C4-2B (cell line): Measurements from ENCODE around the gene ARHGAP15.

ENCODE experiments used
- CTCF ChIP-seq: fragments of 450-650 bp; conservative IDR thresholded peaks from 2 replicates; pipeline ENCODE4 v1.5.1; 2017; ENCODE audit warnings: mild to moderate bottlenecking
- ZFX ChIP-seq: fragments of 450-650 bp; IDR thresholded peaks from 2 replicates; pipeline ENCODE4 v1.6.1; 2017

- TF ChIP-seq CTCF: no peak
- TF ChIP-seq ZFX: no peak
These were observed 581.7 kb downstream of the ARHGAP15 start for GRCh38 chr2:143710879-143711278.
